ENCODE data around the gene KCTD6.

Gene KCTD6

DNA sequence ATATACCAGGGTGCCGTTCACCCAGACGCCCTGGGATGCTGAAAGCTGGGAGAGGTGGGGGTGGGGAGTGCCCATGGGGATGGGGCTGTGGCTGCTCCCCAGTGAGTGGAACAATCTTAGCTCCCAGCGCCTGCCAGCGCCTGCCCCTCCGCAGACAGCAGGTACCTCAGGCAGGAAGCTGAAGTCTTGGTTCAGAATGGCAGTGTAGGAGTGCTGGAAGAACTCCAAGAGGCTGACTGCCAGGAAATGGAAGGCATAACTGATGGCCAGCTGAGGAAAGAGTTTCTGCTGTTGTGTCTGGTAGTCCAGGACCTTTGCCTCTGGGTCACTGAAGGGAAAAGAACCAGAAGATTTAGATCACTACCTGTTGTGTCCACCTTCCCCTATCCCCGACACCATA is 36.7 kb downstream of the KCTD6 start:
- H3K27ac ChIP-seq (ENCODE audit: low read length), result no peak overlapping the region
- H3K27me3 ChIP-seq (ENCODE audit: insufficient read depth, low read length), result no peaks in the 10 kb centered on the region
- no peak overlapping the region for H3K4me3 ChIP-seq (ENCODE audit: low read length)
- H3K9ac ChIP-seq (ENCODE audit: low read depth, low read length), result no peak overlapping the region
- no peaks in the 10 kb centered on the region for H3K36me3 ChIP-seq (ENCODE audit: insufficient read depth, low read depth, low read length)
- H3K4me1 ChIP-seq (ENCODE audit: insufficient read depth, low read length), result peaks cover 13% of the 10 kb centered on the region; the same call in 1 of the 2 replicates
- H3K9me3 ChIP-seq (ENCODE audit: insufficient read depth, low read depth, low read length), result no peaks in the 10 kb centered on the region

- no peaks in the 10 kb centered on the region for H3K27me3 ChIP-seq (ENCODE audit: insufficient read depth, low read length)
- 0 out of 2 replicates have a peak, but pooled peaks cover 7% of the 10 kb centered on the region for H3K4me1 ChIP-seq (ENCODE audit: insufficient read depth, low read length)
- H3K4me3 ChIP-seq (ENCODE audit: low read length), result no peak overlapping the region
- no peaks in the 10 kb centered on the region for H3K36me3 ChIP-seq (ENCODE audit: insufficient read depth, low read depth, low read length)
- no peak overlapping the region for H3K9ac ChIP-seq (ENCODE audit: low read depth, low read length)
- no peaks in the 10 kb centered on the region for H3K9me3 ChIP-seq (ENCODE audit: insufficient read depth, low read depth, low read length)
- H3K27ac ChIP-seq (ENCODE audit: low read length), result no peak overlapping the region
Observed at GRCh38 chr3:58529516-58530353, 37.8 kb downstream of the KCTD6 start.

- Histone ChIP-seq H3K9me3 (ENCODE audit: insufficient read depth, low read depth, low read length) (no peaks in the 10 kb centered on the region), H3K27ac (ENCODE audit: low read length) (no peak overlapping the region), H3K36me3 (ENCODE audit: insufficient read depth, low read depth, low read length) (no peaks in the 10 kb centered on the region), H3K4me1 (ENCODE audit: insufficient read depth, low read length) (0 out of 2 replicates have a peak, but pooled peaks cover 7% of the 10 kb centered on the region), H3K27me3 (ENCODE audit: insufficient read depth, low read length) (no peaks in the 10 kb centered on the region), H3K4me3 (ENCODE audit: low read length) (no peak overlapping the region), H3K9ac (ENCODE audit: low read depth, low read length) (no peak overlapping the region)
Observed at GRCh38 chr3:58530354-58530865, 38.5 kb downstream of the KCTD6 start.

DNA sequence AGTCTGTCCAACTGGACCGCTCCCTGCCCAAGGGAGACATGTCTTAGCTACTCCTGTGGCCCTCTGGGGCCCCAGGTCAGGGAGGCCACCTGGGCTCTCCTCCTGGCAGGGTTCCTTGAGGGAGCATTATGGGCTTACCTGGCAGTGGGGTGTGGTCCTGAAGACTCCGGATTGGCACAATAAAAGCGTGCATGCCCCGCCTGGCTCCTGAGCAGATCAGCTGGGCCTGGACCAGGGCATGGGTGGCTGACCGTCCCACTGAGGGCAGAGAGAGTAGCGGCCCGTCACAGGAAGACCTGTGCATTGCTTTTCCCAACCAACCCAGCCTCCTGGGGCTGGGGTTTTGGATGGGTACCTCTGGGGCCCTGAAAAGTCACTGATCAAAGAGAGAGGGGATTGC is 39.7 kb downstream of the KCTD6 start:
- no peak overlapping the region for H3K4me3 ChIP-seq (ENCODE audit: low read length)
- H3K27me3 ChIP-seq (ENCODE audit: insufficient read depth, low read length), result no peaks in the 10 kb centered on the region
- H3K9me3 ChIP-seq (ENCODE audit: insufficient read depth, low read depth, low read length), result no peaks in the 10 kb centered on the region
- no peaks in the 10 kb centered on the region for H3K36me3 ChIP-seq (ENCODE audit: insufficient read depth, low read depth, low read length)
- no peak overlapping the region for H3K9ac ChIP-seq (ENCODE audit: low read depth, low read length)
- no peak overlapping the region for H3K27ac ChIP-seq (ENCODE audit: low read length)
- H3K4me1 ChIP-seq (ENCODE audit: insufficient read depth, low read length), result 0 out of 2 replicates have a peak, but pooled peaks cover under 1% of the 10 kb centered on the region

GRCh38 chr3:58531956-58532355 is 40.1 kb downstream of the KCTD6 start:
- H3K27ac ChIP-seq (ENCODE audit: low read length), result no peak overlapping the region
- no peaks in the 10 kb centered on the region for H3K4me1 ChIP-seq (ENCODE audit: insufficient read depth, low read length)
- H3K27me3 ChIP-seq (ENCODE audit: insufficient read depth, low read length), result no peaks in the 10 kb centered on the region
- H3K36me3 ChIP-seq (ENCODE audit: insufficient read depth, low read depth, low read length), result no peaks in the 10 kb centered on the region
- no peaks in the 10 kb centered on the region for H3K9me3 ChIP-seq (ENCODE audit: insufficient read depth, low read depth, low read length)
- H3K4me3 ChIP-seq (ENCODE audit: low read length), result no peak overlapping the region
- H3K9ac ChIP-seq (ENCODE audit: low read depth, low read length), result no peak overlapping the region

DNA sequence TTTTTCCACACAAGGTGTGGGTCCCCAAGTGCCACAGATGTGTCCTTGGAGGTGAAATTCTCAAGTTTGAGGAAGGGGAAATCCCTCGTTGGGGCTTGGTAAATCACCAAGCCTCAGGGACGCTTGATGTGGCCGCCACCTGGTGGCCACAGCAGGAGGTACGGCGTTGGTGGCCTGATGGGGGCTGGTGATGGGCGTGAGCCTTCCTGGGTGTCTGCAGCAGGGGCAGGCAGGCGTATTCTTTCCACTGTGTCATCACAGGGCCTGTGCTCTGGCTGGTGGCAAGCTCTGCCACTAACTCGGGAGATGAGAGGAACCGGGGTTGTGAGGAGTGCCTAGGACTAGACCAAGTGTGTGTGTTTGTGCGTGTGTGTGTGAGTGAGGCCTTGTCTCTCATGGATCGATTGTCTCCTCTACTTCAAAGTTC is 40.9 kb downstream of the KCTD6 start:
- no peak overlapping the region for H3K4me3 ChIP-seq (ENCODE audit: low read length)
- no peak overlapping the region for H3K9ac ChIP-seq (ENCODE audit: low read depth, low read length)
- H3K36me3 ChIP-seq (ENCODE audit: insufficient read depth, low read depth, low read length), result no peaks in the 10 kb centered on the region
- no peaks in the 10 kb centered on the region for H3K27me3 ChIP-seq (ENCODE audit: insufficient read depth, low read length)
- no peaks in the 10 kb centered on the region for H3K4me1 ChIP-seq (ENCODE audit: insufficient read depth, low read length)
- H3K9me3 ChIP-seq (ENCODE audit: insufficient read depth, low read depth, low read length), result no peaks in the 10 kb centered on the region
- H3K27ac ChIP-seq (ENCODE audit: low read length), result no peak overlapping the region

- no peaks in the 10 kb centered on the region for H3K9me3 ChIP-seq (ENCODE audit: insufficient read depth, low read depth, low read length)
- H3K4me3 ChIP-seq (ENCODE audit: low read length), result no peak overlapping the region
- H3K27me3 ChIP-seq (ENCODE audit: insufficient read depth, low read length), result no peaks in the 10 kb centered on the region
- H3K4me1 ChIP-seq (ENCODE audit: insufficient read depth, low read length), result no peaks in the 10 kb centered on the region
- H3K27ac ChIP-seq (ENCODE audit: low read length), result no peak overlapping the region
- no peak overlapping the region for H3K9ac ChIP-seq (ENCODE audit: low read depth, low read length)
- H3K36me3 ChIP-seq (ENCODE audit: insufficient read depth, low read depth, low read length), result no peaks in the 10 kb centered on the region
Observed at GRCh38 chr3:58534592-58535494, 42.9 kb downstream of the KCTD6 start.

DNA sequence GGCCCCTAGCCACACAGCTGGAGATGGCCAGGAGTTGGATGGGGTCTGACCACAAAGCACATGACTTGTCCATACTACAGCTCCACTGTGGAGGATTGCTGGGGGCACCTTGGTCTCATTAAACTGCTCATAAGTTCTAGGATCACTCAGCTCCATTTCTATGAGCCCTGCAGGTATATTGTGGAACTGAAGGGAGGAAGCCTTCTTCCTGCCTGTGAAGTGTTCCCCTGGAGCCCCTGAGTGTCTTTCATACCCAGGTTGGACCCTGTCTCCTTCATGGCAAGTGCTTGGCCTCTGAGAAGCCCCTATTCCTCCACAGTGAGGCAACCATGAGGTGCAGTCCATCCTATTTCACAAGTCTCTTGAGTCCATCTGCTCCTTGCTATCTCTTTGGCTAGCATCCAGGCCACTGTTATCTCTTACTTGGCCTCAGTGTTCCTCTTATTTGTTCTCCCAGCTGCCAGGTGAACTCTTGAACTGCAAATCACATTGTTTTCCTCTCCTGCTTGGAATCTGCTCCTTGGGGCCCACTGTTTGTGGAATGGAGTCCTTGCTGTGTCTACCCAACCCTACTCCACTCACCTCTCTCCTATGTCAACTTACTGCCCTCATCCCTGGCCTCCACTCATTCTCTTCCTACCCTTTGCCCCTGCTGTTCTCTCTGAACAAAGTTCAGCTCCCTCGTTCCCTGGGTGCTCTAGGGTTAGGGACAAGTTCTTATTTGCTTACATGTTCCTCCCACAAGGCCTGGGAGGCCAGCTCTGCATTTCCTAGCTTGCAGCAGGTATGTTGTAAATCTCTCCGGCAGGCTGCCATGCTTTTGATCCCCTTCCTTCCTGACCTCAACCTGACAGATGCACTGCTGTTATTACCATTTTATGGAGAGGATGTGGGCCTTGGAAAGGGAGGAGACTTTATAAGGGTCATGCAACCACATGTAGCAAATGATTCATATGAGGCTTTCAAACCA is 43.9 kb downstream of the KCTD6 start:
- H3K9me3 ChIP-seq (ENCODE audit: insufficient read depth, low read depth, low read length), result no peaks in the 10 kb centered on the region
- H3K4me1 ChIP-seq (ENCODE audit: insufficient read depth, low read length), result no peaks in the 10 kb centered on the region
- no peaks in the 10 kb centered on the region for H3K27me3 ChIP-seq (ENCODE audit: insufficient read depth, low read length)
- H3K4me3 ChIP-seq (ENCODE audit: low read length), result no peak overlapping the region
- H3K27ac ChIP-seq (ENCODE audit: low read length), result no peak overlapping the region
- H3K36me3 ChIP-seq (ENCODE audit: insufficient read depth, low read depth, low read length), result no peaks in the 10 kb centered on the region
- no peak overlapping the region for H3K9ac ChIP-seq (ENCODE audit: low read depth, low read length)

DNA sequence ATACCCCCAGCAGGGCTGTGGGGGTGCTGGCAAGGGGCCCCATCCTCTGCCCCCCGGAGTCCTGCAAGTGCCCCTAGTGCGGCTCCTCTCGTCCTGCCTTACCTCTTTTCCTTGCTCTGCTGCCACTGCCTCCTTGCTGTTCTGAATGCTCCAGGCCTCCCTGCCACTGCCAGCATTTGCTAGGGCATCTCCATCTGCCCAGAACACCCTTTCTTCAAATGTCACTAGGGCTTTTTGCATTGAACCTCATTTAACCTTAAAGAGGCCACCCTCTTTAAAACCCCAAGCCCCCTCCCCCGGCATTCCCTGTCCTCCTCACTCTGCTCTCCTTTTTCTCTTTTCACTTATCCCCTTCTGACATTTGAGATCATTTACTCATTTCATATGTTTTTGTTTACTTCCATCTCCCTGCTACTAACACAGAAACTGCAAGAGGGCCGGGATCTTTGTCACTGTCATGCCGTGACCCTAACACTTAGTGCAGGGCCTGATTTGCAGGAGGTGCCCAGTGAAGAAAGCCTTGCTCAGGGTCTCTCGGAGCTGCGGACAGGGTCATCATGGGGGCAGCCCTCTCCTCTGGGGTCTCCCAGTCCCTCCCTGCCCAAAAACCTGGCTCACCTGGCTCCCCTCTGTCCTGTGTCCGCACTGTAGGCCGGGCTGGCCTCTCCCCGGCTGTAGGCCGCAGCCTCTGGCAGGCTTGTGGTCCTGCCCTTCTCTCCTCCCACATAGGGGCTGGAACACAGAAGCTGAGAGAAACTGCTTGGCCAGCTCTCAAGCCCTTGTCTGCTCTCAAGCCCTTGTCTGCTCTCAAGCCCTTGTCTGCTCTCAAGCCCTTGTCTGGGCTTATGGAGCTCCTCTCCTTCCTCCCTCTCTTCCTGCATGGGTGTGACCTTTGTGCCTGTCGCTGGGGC is 44.9 kb downstream of the KCTD6 start, which contains the start of gene ACOX2:
Gene ACOX2, minus strand, starts transcription at position 690 of the 911 bp plus-strand sequence. CDS start 2,084 bp downstream, outside the sequence.
- no peak within 1 kb of the TSS for H3K9ac ChIP-seq (ENCODE audit: low read depth, low read length)
- no peak within 1 kb of the TSS for H3K27ac ChIP-seq (ENCODE audit: low read length)
- H3K4me1 ChIP-seq (ENCODE audit: insufficient read depth, low read length), result no peaks in the 10 kb centered on the region
- no peak within 1 kb of the TSS for H3K4me3 ChIP-seq (ENCODE audit: low read length)
- no peaks in the 10 kb centered on the region for H3K36me3 ChIP-seq (ENCODE audit: insufficient read depth, low read depth, low read length)
- no peaks in the 10 kb centered on the region for H3K9me3 ChIP-seq (ENCODE audit: insufficient read depth, low read depth, low read length)
- no peaks in the 10 kb centered on the region for H3K27me3 ChIP-seq (ENCODE audit: insufficient read depth, low read length)
